PC-3 (cell line): ENCODE results near the gene RNF126. TPM values are rescaled to one million over a fixed set of nuclear protein-coding genes. Genes with fewer than 3 reads are reported as not detected.
A peak's percentile ranks its signal among the peaks of the same experiment; 100 is the strongest.

Source experiments
- ATAC-seq: fragments of 200-7000 bp; cut with Tn5 transposase; 2 replicates; pipeline ENCODE4 v1.9.1; 2020; ENCODE audit warnings: mild to moderate bottlenecking, moderate library complexity
- BruUV-seq: library from RNA; stranded (reverse); fragments of 400-500 nt; replicated peaks from 2 replicates; lab custom pipeline; 2021; lab: Mats Ljungman, UMichigan
- CTCF ChIA-PET: fragments of 300-600 bp; sonication (Branson Sonifier 250); formaldehyde crosslinking; loops from one replicate; lab custom pipeline; 2022; ENCODE audit warnings: antibody characterized with exemption; lab: Charles Lee
- POLR2A ChIA-PET: fragments of 300-600 bp; sonication (Branson Sonifier 250); formaldehyde crosslinking; loops from one replicate; lab custom pipeline; 2022; ENCODE audit warnings: antibody characterized with exemption; ENCODE audit not compliant: unreplicated experiment; lab: Charles Lee
- DNase-seq: peaks from one replicate; pipeline ENCODE4 v3.0.0-alpha.2; 2015
- H2AFZ ChIP-seq: fragments of 300-600 bp; sonication (generic); 2 replicates; pipeline ENCODE4 v1.6.0; 2016; ENCODE audit warnings: antibody characterized with exemption, low read length
- H3F3A ChIP-seq: fragments of 300-600 bp; sonication (generic); one replicate; pipeline ENCODE4 v1.6.0; 2017; ENCODE audit warnings: antibody characterized with exemption, low read length, control low read depth, mild to moderate bottlenecking; ENCODE audit not compliant: unreplicated experiment
- H3K27ac ChIP-seq: fragments of 300-600 bp; sonication (generic); 2 replicates; pipeline ENCODE4 v1.5.1; 2016; ENCODE audit warnings: mild to moderate bottlenecking, low read length
- H3K27me3 ChIP-seq: fragments of 300-600 bp; sonication (generic); 2 replicates; pipeline ENCODE4 v1.6.1; 2016; ENCODE audit warnings: low read length, mixed read lengths
- H3K36me3 ChIP-seq: fragments of 300-600 bp; sonication (generic); 2 replicates; pipeline ENCODE4 v1.6.1; 2016; ENCODE audit warnings: low read depth, mixed run types, low read length, mixed read lengths
- H3K4me1 ChIP-seq: fragments of 300-600 bp; sonication (generic); 2 replicates; pipeline ENCODE4 v1.5.1; 2016; ENCODE audit warnings: low read length; ENCODE audit not compliant: insufficient read depth
- H3K4me2 ChIP-seq: fragments of 300-600 bp; sonication (generic); 2 replicates; pipeline ENCODE4 v1.6.0; 2016; ENCODE audit warnings: low read length
- H3K4me3 ChIP-seq: fragments of 300-600 bp; sonication (generic); 2 replicates; pipeline ENCODE4 v1.5.1; 2016; ENCODE audit warnings: mild to moderate bottlenecking, low read length, mixed read lengths
- H3K79me2 ChIP-seq: fragments of 300-600 bp; sonication (generic); 2 replicates; pipeline ENCODE4 v1.6.1; 2017; ENCODE audit warnings: low read length, mixed read lengths
- H3K9ac ChIP-seq: fragments of 300-600 bp; sonication (generic); 2 replicates; pipeline ENCODE4 v1.6.0; 2016; ENCODE audit warnings: mild to moderate bottlenecking, low read length
- H3K9me2 ChIP-seq: fragments of 300-600 bp; sonication (generic); replicated peaks from 2 replicates; pipeline ENCODE4 v1.6.1; 2016; ENCODE audit warnings: mixed run types, low read length, mixed read lengths
- H3K9me3 ChIP-seq: fragments of 300-600 bp; sonication (generic); 2 replicates; pipeline ENCODE4 v1.6.1; 2016; ENCODE audit warnings: low read length, mixed read lengths
- H4K20me1 ChIP-seq: fragments of 300-600 bp; sonication (generic); 2 replicates; pipeline ENCODE4 v1.6.1; 2016; ENCODE audit warnings: low read length, mixed read lengths
- EZH2 ChIP-seq: fragments of 300-600 bp; sonication (generic); IDR thresholded peaks from one replicate; pipeline ENCODE4 v1.6.1; 2017; ENCODE audit warnings: antibody characterized with exemption, mild to moderate bottlenecking, low read length; ENCODE audit not compliant: unreplicated experiment
- EZH2phosphoT487 ChIP-seq: fragments of 300-600 bp; sonication (generic); IDR thresholded peaks from 2 replicates; pipeline ENCODE4 v1.6.1; 2018; ENCODE audit warnings: mild to moderate bottlenecking, antibody characterized with exemption, low read length, borderline replicate concordance
- intact Hi-C: fragments of 100-400 bp; cut with micrococcal nuclease; formaldehyde crosslinking; loops from 2 replicates; pipeline ENCODE4 v1.9.0; 2023
- total RNA-seq: library from RNA; depleted of rRNA; stranded (reverse); fragments of >200 nt; gene quantifications from 2 replicates; pipeline ENCODE4 v1.2.3, GENCODE V29; 2014
- TF ChIP-seq, protein P1 (sequence below): fragments of 300-600 bp; sonication (generic); conservative IDR thresholded peaks from 2 replicates; pipeline ENCODE4 v1.5.1; 2017; ENCODE audit warnings: antibody characterized with exemption, low read depth, mild to moderate bottlenecking, low read length

Gene RNF126
- total RNA-seq, 1 experiment from 2014 or later = 86.4 TPM

DNA sequence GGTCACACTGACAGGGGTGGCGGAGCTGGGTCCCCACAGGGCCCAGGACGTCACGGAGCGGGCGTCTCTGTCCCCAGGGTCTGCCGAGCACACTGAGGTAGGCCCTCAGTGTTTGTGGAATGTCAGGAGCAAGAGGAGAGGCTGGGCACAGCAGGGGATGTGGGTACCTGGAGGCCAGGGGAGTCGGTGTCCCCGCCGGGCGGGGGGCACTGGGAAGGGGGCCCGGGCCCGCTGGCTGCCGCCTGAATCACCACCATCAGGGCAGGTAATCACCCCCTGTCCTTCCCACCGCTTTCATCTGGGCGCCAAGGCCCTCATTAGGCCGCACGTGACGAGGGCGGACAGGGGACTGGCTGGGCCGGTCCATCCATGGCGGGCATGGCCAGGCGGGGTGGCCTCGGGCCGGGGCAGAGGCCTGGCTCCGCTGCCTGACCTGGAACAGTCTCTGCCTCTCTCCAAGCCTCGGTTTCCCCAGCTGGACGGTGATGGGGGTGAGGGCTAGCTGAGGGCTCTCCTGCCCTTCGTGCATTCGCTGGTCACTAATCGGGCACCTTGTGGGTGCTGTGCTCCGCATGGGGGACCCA is 22.3 kb downstream of the RNF126 start:
- no peaks in the 10 kb centered on the region for H3K27me3 ChIP-seq
- no peaks in the 10 kb centered on the region for H3K4me1 ChIP-seq
- H3K36me3 ChIP-seq = no peaks in the 10 kb centered on the region
- no peak overlapping the region for H3K9ac ChIP-seq
- no peak overlapping the region for H3K4me3 ChIP-seq
- no peaks in the 10 kb centered on the region for H3K79me2 ChIP-seq
- BruUV-seq = no TSS peak
- intact Hi-C loops = no loop called here
- H4K20me1 ChIP-seq = no peaks in the 10 kb centered on the region
- H3K4me2 ChIP-seq = no peak overlapping the region
- no peak overlapping the region for H2AFZ ChIP-seq
- DNase-seq = no peak
- no peak overlapping the region for H3K27ac ChIP-seq
- H3K9me3 ChIP-seq = no peaks in the 10 kb centered on the region
- H3K9me2 ChIP-seq = no peaks in the 10 kb centered on the region
- TF ChIP-seq EZH2 = no peak
- TF ChIP-seq, protein P1, sequence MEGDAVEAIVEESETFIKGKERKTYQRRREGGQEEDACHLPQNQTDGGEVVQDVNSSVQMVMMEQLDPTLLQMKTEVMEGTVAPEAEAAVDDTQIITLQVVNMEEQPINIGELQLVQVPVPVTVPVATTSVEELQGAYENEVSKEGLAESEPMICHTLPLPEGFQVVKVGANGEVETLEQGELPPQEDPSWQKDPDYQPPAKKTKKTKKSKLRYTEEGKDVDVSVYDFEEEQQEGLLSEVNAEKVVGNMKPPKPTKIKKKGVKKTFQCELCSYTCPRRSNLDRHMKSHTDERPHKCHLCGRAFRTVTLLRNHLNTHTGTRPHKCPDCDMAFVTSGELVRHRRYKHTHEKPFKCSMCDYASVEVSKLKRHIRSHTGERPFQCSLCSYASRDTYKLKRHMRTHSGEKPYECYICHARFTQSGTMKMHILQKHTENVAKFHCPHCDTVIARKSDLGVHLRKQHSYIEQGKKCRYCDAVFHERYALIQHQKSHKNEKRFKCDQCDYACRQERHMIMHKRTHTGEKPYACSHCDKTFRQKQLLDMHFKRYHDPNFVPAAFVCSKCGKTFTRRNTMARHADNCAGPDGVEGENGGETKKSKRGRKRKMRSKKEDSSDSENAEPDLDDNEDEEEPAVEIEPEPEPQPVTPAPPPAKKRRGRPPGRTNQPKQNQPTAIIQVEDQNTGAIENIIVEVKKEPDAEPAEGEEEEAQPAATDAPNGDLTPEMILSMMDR = no peak
- TF ChIP-seq EZH2phosphoT487 = no peak
- CTCF ChIA-PET = no interaction called here
- POLR2A ChIA-PET = no interaction called here
- ATAC-seq = no peak
- no peaks in the 10 kb centered on the region for H3F3A ChIP-seq

DNA sequence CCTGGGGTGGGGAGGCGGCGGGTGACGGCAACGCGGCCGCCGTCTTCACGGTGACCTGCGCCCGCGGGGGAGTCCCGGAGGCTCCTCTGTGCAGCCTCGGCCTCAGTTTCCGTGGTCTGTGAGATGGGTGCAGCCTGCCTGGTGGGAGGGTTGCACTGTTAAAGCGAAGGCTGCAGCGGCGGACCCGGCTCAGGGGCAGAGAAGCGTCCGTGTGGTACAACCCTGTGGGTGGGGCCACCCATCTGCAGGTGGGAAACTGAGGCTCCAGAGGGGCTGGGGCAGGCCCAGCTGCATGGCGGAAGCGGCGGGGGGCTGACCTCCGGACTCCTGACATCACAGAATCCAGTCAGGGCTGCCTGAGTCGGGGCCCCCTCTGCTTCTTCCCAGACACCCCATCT is 22.9 kb downstream of the RNF126 start:
- H3K4me1 ChIP-seq = no peaks in the 10 kb centered on the region
- no peaks in the 10 kb centered on the region for H3F3A ChIP-seq
- TF ChIP-seq, protein P1 = no peak
- TF ChIP-seq EZH2 = no peak
- TF ChIP-seq EZH2phosphoT487 = no peak
- no peak overlapping the region for H3K27ac ChIP-seq
- ATAC-seq (no peak), DNase-seq (no peak)
- no peaks in the 10 kb centered on the region for H4K20me1 ChIP-seq
- no peaks in the 10 kb centered on the region for H3K27me3 ChIP-seq
- BruUV-seq = no TSS peak
- no peaks in the 10 kb centered on the region for H3K79me2 ChIP-seq
- ChIA-PET POLR2A (no interaction called here), CTCF (no interaction called here)
- no peak overlapping the region for H3K9ac ChIP-seq
- H3K36me3 ChIP-seq = no peaks in the 10 kb centered on the region
- H2AFZ ChIP-seq = no peak overlapping the region
- H3K4me3 ChIP-seq = peak overlapping the region; percentile 55
- no peaks in the 10 kb centered on the region for H3K9me3 ChIP-seq
- peak overlapping the region; percentile 75 for H3K4me2 ChIP-seq
- intact Hi-C loops = no loop called here
- H3K9me2 ChIP-seq = no peaks in the 10 kb centered on the region
